ENCODE results near the gene SRSF5.
"Not testable (repeated sequence)": the region's sequence is repeated elsewhere in the genome, so short reads cannot be mapped to it uniquely, and the experiment has no call there.

Gene SRSF5

GRCh38 chr14:69811868-69812252, 44.9 kb downstream of the SRSF5 start:
- Mint-ChIP-seq H3K4me3 (no peak overlapping the region), H3K9me3 (no peaks in the 10 kb centered on the region), H3K27me3 (no peaks in the 10 kb centered on the region), H3K4me1 (no peaks in the 10 kb centered on the region), H3K27ac (no peak overlapping the region)
- ATAC-seq (no peak), DNase-seq (no peak)

GRCh38 chr14:69812711-69813110, 45.8 kb downstream of the SRSF5 start:
- Mint-ChIP-seq H3K27ac (no peak overlapping the region), H3K27me3 (no peaks in the 10 kb centered on the region), H3K9me3 (no peaks in the 10 kb centered on the region), H3K4me3 (no peak overlapping the region), H3K4me1 (no peaks in the 10 kb centered on the region)
- ATAC-seq (no peak), DNase-seq (no peak)

GRCh38 chr14:69813346-69813745, 46.4 kb downstream of the SRSF5 start:
- H3K4me1 Mint-ChIP-seq, H3K27me3 Mint-ChIP-seq, H3K4me3 Mint-ChIP-seq: not testable (repeated sequence)

GRCh38 chr14:69814397-69814796, 47.5 kb downstream of the SRSF5 start:
- ATAC-seq: no peak
- Mint-ChIP-seq H3K27ac (no peak overlapping the region), H3K9me3 (no peaks in the 10 kb centered on the region), H3K4me1 (peaks cover 5% of the 10 kb centered on the region), H3K27me3 (no peaks in the 10 kb centered on the region), H3K4me3 (no peak overlapping the region)
- DNase-seq: no peak

More at GRCh38 chr14:69813346-69813745, 46.4 kb downstream of the SRSF5 start:
- ATAC-seq, H3K27ac Mint-ChIP-seq, H3K9me3 Mint-ChIP-seq, DNase-seq: not testable (repeated sequence)

- no peak for ATAC-seq
- Mint-ChIP-seq H3K9me3 (no peaks in the 10 kb centered on the region), H3K27me3 (no peaks in the 10 kb centered on the region), H3K4me1 (peaks cover 5% of the 10 kb centered on the region), H3K27ac (no peak overlapping the region), H3K4me3 (no peak overlapping the region)
- DNase-seq: no peak
These were observed 48.6 kb downstream of the SRSF5 start for GRCh38 chr14:69815556-69815955.

- Mint-ChIP-seq H3K4me1 (peaks cover 5% of the 10 kb centered on the region), H3K27ac (no peak overlapping the region), H3K9me3 (no peaks in the 10 kb centered on the region), H3K4me3 (no peak overlapping the region), H3K27me3 (no peaks in the 10 kb centered on the region)
- no peak for DNase-seq
- no peak for ATAC-seq
These were observed 49.3 kb downstream of the SRSF5 start for GRCh38 chr14:69816216-69816615.

GRCh38 chr14:69818758-69819191, 51.8 kb downstream of the SRSF5 start:
- Mint-ChIP-seq H3K4me1 (peaks cover 5% of the 10 kb centered on the region), H3K9me3 (no peaks in the 10 kb centered on the region), H3K27ac (peak overlapping the region in 1 of 2 donors; percentile 54), H3K27me3 (no peaks in the 10 kb centered on the region), H3K4me3 (no peak overlapping the region)
- DNase-seq: peak; percentile 64 to 71
- ATAC-seq: peak; percentile 84

- ATAC-seq (no peak), DNase-seq (no peak)
- Mint-ChIP-seq H3K9me3 (no peaks in the 10 kb centered on the region), H3K27me3 (no peaks in the 10 kb centered on the region), H3K27ac (no peak overlapping the region), H3K4me1 (peaks cover 5% of the 10 kb centered on the region), H3K4me3 (no peak overlapping the region)
These were observed 52.7 kb downstream of the SRSF5 start for GRCh38 chr14:69819607-69820006.

GRCh38 chr14:69820991-69821390, 54.0 kb downstream of the SRSF5 start:
- ATAC-seq: no peak
- Mint-ChIP-seq H3K27me3 (no peaks in the 10 kb centered on the region), H3K4me1 (peaks cover 5% of the 10 kb centered on the region), H3K27ac (no peak overlapping the region), H3K4me3 (no peak overlapping the region), H3K9me3 (no peaks in the 10 kb centered on the region)
- no peak for DNase-seq
